LNCaP clone FGC (cell line): ENCODE results near the gene GRIA3.

ENCODE experiments used
- DNase-seq: peaks from one replicate; pipeline ENCODE4 v3.0.0-alpha.2; 2011; ENCODE audit warnings: low read depth
- H3K4me3 ChIP-seq: 2 replicates; pipeline ENCODE4 v1.5.1; 2011; ENCODE audit warnings: mild to moderate bottlenecking, low read depth, low read length, control low read depth
- TF ChIP-seq, protein P1 (sequence below): IDR thresholded peaks from 2 replicates; pipeline ENCODE4 v1.5.1; 2012; ENCODE audit warnings: mild to moderate bottlenecking; ENCODE audit not compliant: control insufficient read depth, insufficient read depth; ENCODE audit errors: extremely low read depth

GRIA3 gene

GRCh38 chrX:123489011-123489410 lies 304.9 kb downstream of the GRIA3 start:
- H3K4me3 ChIP-seq, result no peak overlapping the region
- DNase-seq, result no peak
- TF ChIP-seq, protein P1, sequence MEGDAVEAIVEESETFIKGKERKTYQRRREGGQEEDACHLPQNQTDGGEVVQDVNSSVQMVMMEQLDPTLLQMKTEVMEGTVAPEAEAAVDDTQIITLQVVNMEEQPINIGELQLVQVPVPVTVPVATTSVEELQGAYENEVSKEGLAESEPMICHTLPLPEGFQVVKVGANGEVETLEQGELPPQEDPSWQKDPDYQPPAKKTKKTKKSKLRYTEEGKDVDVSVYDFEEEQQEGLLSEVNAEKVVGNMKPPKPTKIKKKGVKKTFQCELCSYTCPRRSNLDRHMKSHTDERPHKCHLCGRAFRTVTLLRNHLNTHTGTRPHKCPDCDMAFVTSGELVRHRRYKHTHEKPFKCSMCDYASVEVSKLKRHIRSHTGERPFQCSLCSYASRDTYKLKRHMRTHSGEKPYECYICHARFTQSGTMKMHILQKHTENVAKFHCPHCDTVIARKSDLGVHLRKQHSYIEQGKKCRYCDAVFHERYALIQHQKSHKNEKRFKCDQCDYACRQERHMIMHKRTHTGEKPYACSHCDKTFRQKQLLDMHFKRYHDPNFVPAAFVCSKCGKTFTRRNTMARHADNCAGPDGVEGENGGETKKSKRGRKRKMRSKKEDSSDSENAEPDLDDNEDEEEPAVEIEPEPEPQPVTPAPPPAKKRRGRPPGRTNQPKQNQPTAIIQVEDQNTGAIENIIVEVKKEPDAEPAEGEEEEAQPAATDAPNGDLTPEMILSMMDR, result no peak

DNA sequence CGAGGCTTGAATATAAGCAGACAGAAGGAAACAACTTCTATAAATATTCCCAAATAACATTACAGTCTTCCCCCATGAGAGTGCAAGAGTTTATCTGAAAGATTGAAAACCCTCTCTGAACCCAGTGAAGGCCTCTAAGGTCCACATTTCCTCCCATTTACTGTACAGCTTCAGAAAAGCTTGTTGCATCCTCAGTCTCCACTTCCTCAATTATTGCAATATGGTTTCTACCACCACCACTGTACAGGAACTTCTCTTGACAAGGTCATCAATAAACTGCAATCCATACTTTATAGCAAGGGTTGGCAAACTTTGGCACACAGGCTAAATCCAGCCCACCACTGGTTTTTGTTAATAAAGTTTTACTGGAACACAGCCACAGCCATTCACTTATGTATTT lies 309.8 kb downstream of the GRIA3 start:
- TF ChIP-seq, protein P1, result no peak

GRCh38 chrX:123499787-123500186 lies 315.7 kb downstream of the GRIA3 start:
- no peak for DNase-seq
- H3K4me3 ChIP-seq, result no peak overlapping the region
- TF ChIP-seq, protein P1, result no peak

More for the DNA sequence above, 309.8 kb downstream of the GRIA3 start:
- DNase-seq, result no peak
- no peak overlapping the region for H3K4me3 ChIP-seq

DNA sequence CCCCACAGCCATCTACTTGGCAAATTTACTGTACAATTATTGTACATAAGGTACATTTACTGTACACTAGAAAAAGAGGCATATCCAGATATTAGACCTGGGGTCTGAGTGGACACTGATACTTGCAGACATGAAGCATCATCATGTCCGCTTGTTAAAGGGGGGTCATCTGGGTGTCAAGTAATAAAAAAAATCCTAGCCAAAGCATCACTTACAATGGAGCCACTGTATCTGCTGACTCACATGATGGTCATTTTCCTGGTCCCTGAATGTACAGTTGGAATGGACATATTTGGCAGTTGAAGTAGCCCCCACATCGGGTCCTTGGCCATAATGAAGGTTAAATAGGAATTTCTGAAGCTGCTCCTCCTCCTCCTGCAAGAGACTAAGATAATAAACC lies 320.0 kb downstream of the GRIA3 start:
- DNase-seq, result no peak
- TF ChIP-seq, protein P1, result no peak
- no peak overlapping the region for H3K4me3 ChIP-seq

- H3K4me3 ChIP-seq, result no peak overlapping the region
- DNase-seq, result no peak
- TF ChIP-seq, protein P1, result no peak
These were observed 320.7 kb downstream of the GRIA3 start for GRCh38 chrX:123504630-123505270.

GRCh38 chrX:123513585-123514278 lies 329.7 kb downstream of the GRIA3 start:
- TF ChIP-seq, protein P1, result no peak
- peak overlapping the region; percentile 54 for H3K4me3 ChIP-seq
- DNase-seq, result no peak
